Esophagus (tissue), 2 donors: Measurements from ENCODE around the gene NR2F2. TPM values are rescaled to one million over a fixed set of nuclear protein-coding genes. Genes with fewer than 3 reads are reported as not detected.

ENCODE experiments used
- H3K27ac ChIP-seq, 2 donors: one replicate each; pipeline ENCODE4 v1.5.1; 2013; ENCODE audit warnings: low read depth in 2 of 2, mild to moderate bottlenecking in 2 of 2, inconsistent platforms in 1 of 2, low read length in 1 of 2, moderate library complexity in 1 of 2
- H3K27me3 ChIP-seq, 2 donors: one replicate each; pipeline ENCODE4 v1.6.1; 2013; ENCODE audit warnings: low read length in 2 of 2, control low read depth in 1 of 2, mild to moderate bottlenecking in 1 of 2; ENCODE audit not compliant: insufficient read depth in 2 of 2, control insufficient read depth in 1 of 2
- H3K36me3 ChIP-seq, 2 donors: one replicate each; pipeline ENCODE4 v1.6.1; 2013; ENCODE audit warnings: low read length in 1 of 2; ENCODE audit not compliant: control insufficient read depth in 2 of 2, insufficient read depth in 2 of 2
- H3K4me1 ChIP-seq, 2 donors: one replicate each; pipeline ENCODE4 v1.6.1; 2013; ENCODE audit warnings: low read length in 1 of 2; ENCODE audit not compliant: control insufficient read depth in 2 of 2, insufficient read depth in 2 of 2
- H3K4me3 ChIP-seq, 2 donors: one replicate each; pipeline ENCODE4 v1.5.1; 2013; ENCODE audit warnings: low read length in 2 of 2, mild to moderate bottlenecking in 2 of 2, low read depth in 1 of 2, moderate library complexity in 1 of 2
- H3K9me3 ChIP-seq, 2 donors: one replicate each; pipeline ENCODE4 v1.6.1; 2013; ENCODE audit warnings: mild to moderate bottlenecking in 2 of 2, low read depth in 1 of 2, low read length in 1 of 2, moderate library complexity in 1 of 2; ENCODE audit not compliant: control insufficient read depth in 2 of 2, insufficient read depth in 1 of 2
- WGBS, 2 donors: extraction: QIAGEN DNeasy Blood & Tissue Kit; methylation state at CpG; one replicate each; pipeline ENCODE4 v1.1.7; 2013; 5-methylcytosine and 5-hydroxymethylcytosine counted together
- polyA plus RNA-seq, 2 donors: library from polyadenylated mRNA; stranded (reverse); fragments of 200-250 nt; gene quantifications; one replicate each; pipeline ENCODE4 v1.2.3, GENCODE V29; 2013
- donor health status: healthy with polysubstance abuse.
- donor health status: Bipolar disorder and iron deficiency.

Gene NR2F2
- polyA plus RNA-seq, 2 donors, result 5.0 to 9.3 TPM

- H3K4me3 ChIP-seq, result peak overlapping the region; percentile 53 to 67
- peaks cover 0 to 4% of the 10 kb centered on the region in 2 donors for H3K4me1 ChIP-seq
- peak overlapping the region; percentile 47 to 93 for H3K27ac ChIP-seq
- 8 to 14% methylated on average over 7 of the region's 7 CpGs for WGBS, 2 donors
- peaks cover 0 to 7% of the 10 kb centered on the region in 2 donors for H3K36me3 ChIP-seq
- H3K27me3 ChIP-seq, result no peaks in the 10 kb centered on the region
- peaks cover 0 to 4% of the 10 kb centered on the region in 2 donors for H3K9me3 ChIP-seq
These were observed 5.7 kb downstream of the NR2F2 start for GRCh38 chr15:96336108-96336595.

GRCh38 chr15:96336596-96337364 lies 6.3 kb downstream of the NR2F2 start:
- Histone ChIP-seq H3K36me3 (peaks cover 0 to 7% of the 10 kb centered on the region in 2 donors), H3K9me3 (peaks cover 0 to 4% of the 10 kb centered on the region in 2 donors), H3K4me3 (peak overlapping the region; percentile 53 to 67), H3K27me3 (no peaks in the 10 kb centered on the region), H3K4me1 (peaks cover 0 to 4% of the 10 kb centered on the region in 2 donors), H3K27ac (peak overlapping the region; percentile 52 to 93)
- 10 to 12% methylated on average over 9 of the region's 9 CpGs for WGBS, 2 donors

- 22 to 46% methylated on average over 14 of the region's 14 CpGs for WGBS, 2 donors
- peak overlapping the region; percentile 38 to 73 for H3K27ac ChIP-seq
These were observed 7.0 kb downstream of the NR2F2 start for GRCh38 chr15:96337365-96338023.

GRCh38 chr15:96338074-96338765 lies 7.7 kb downstream of the NR2F2 start:
- Histone ChIP-seq H3K9me3 (peaks cover 0 to 3% of the 10 kb centered on the region in 2 donors), H3K27ac (peak overlapping the region in 1 of 2 donors; percentile 32), H3K4me3 (peak overlapping the region in 1 of 2 donors; percentile 95), H3K36me3 (peaks cover 0 to 7% of the 10 kb centered on the region in 2 donors), H3K4me1 (no peaks in the 10 kb centered on the region), H3K27me3 (no peaks in the 10 kb centered on the region)
- WGBS, 2 donors, result 40 to 43% methylated on average over 5 of the region's 5 CpGs

More at GRCh38 chr15:96337365-96338023, 7.0 kb downstream of the NR2F2 start:
- H3K36me3 ChIP-seq, result peaks cover 0 to 7% of the 10 kb centered on the region in 2 donors
- H3K4me1 ChIP-seq, result no peaks in the 10 kb centered on the region
- no peaks in the 10 kb centered on the region for H3K27me3 ChIP-seq
- H3K9me3 ChIP-seq, result peaks cover 0 to 3% of the 10 kb centered on the region in 2 donors
- H3K4me3 ChIP-seq, result peak overlapping the region; percentile 29 to 67

GRCh38 chr15:96338766-96339618 lies 8.5 kb downstream of the NR2F2 start:
- WGBS, 2 donors, result 15 to 25% methylated on average over 7 of the region's 7 CpGs
- Histone ChIP-seq H3K9me3 (peaks cover 0 to 1% of the 10 kb centered on the region in 2 donors), H3K36me3 (peaks cover 0 to 7% of the 10 kb centered on the region in 2 donors), H3K4me3 (peak overlapping the region in 1 of 2 donors; percentile 95), H3K27ac (peak overlapping the region; percentile 47 to 68), H3K4me1 (peaks cover 0 to 4% of the 10 kb centered on the region in 2 donors), H3K27me3 (no peaks in the 10 kb centered on the region)

- peak overlapping the region; percentile 39 to 89 for H3K27ac ChIP-seq
- peak overlapping the region; percentile 79 to 95 for H3K4me3 ChIP-seq
- H3K9me3 ChIP-seq, result no peaks in the 10 kb centered on the region
- WGBS, 2 donors, result 7% methylated on average over 8 of the region's 8 CpGs
- peaks cover 0 to 4% of the 10 kb centered on the region in 2 donors for H3K4me1 ChIP-seq
- no peaks in the 10 kb centered on the region for H3K27me3 ChIP-seq
- H3K36me3 ChIP-seq, result no peaks in the 10 kb centered on the region
These were observed 9.3 kb downstream of the NR2F2 start for GRCh38 chr15:96339619-96340347.

- Histone ChIP-seq H3K27ac (peak overlapping the region; percentile 39 to 89), H3K4me3 (peak overlapping the region; percentile 79 to 95), H3K9me3 (no peaks in the 10 kb centered on the region), H3K4me1 (peaks cover 0 to 4% of the 10 kb centered on the region in 2 donors), H3K27me3 (no peaks in the 10 kb centered on the region), H3K36me3 (no peaks in the 10 kb centered on the region)
- WGBS, 2 donors, result 2% methylated on average over 11 of the region's 11 CpGs
These were observed 9.8 kb downstream of the NR2F2 start for GRCh38 chr15:96340348-96340597.

- H3K9me3 ChIP-seq, result no peaks in the 10 kb centered on the region
- H3K27me3 ChIP-seq, result no peaks in the 10 kb centered on the region
- H3K27ac ChIP-seq, result peak overlapping the region; percentile 89 to 91
- peak overlapping the region; percentile 79 to 95 for H3K4me3 ChIP-seq
- WGBS, 2 donors, result 2% methylated on average over 58 to 63 of the region's 63 CpGs
- no peaks in the 10 kb centered on the region for H3K36me3 ChIP-seq
- peaks cover 0 to 4% of the 10 kb centered on the region in 2 donors for H3K4me1 ChIP-seq
These were observed 10.4 kb downstream of the NR2F2 start for GRCh38 chr15:96340598-96341512.
